Measurements from ENCODE around the gene NAGLU.
"Not testable (repeated sequence)": the region's sequence is repeated elsewhere in the genome, so short reads cannot be mapped to it uniquely, and the experiment has no call there.

The NAGLU gene

GRCh38 chr17:42521666-42522262, 14.3 kb upstream of the NAGLU start:
- no peak for DNase-seq

- DNase-seq: no peak
Observed at GRCh38 chr17:42522263-42522790, 13.7 kb upstream of the NAGLU start.

- DNase-seq: no peak
Observed at GRCh38 chr17:42522798-42523278, 13.2 kb upstream of the NAGLU start.

- DNase-seq: peak in 1 of 2 experiments; percentile 26
Observed at GRCh38 chr17:42525221-42525620, 10.8 kb upstream of the NAGLU start.

- DNase-seq: peak in 1 of 2 experiments; percentile 45
Observed at GRCh38 chr17:42526031-42526444, 10.0 kb upstream of the NAGLU start.

- no peak for DNase-seq
Observed at GRCh38 chr17:42527932-42528331, 8.1 kb upstream of the NAGLU start.

- no peak for DNase-seq
Observed at GRCh38 chr17:42529061-42529460, 7.0 kb upstream of the NAGLU start.

GRCh38 chr17:42530952-42531454, 5.0 kb upstream of the NAGLU start:
- no peak for DNase-seq

- DNase-seq: peak in 1 of 2 experiments; percentile 60
Observed at GRCh38 chr17:42531455-42532354, 4.3 kb upstream of the NAGLU start.

GRCh38 chr17:42535155-42536047, 640 bp upstream of the NAGLU start:
- DNase-seq: no peak

GRCh38 chr17:42536372-42537155, 523 bp downstream of the NAGLU start:
- DNase-seq: peak in 1 of 2 experiments; percentile 58

- DNase-seq: no peak
Observed at GRCh38 chr17:42537156-42537805, 1.2 kb downstream of the NAGLU start.

GRCh38 chr17:42537826-42538451, 1.9 kb downstream of the NAGLU start:
- no peak for DNase-seq

- DNase-seq: no peak
Observed at GRCh38 chr17:42538482-42538881, 2.4 kb downstream of the NAGLU start.

- not testable (repeated sequence) for DNase-seq
Observed at GRCh38 chr17:42540558-42540957, 4.5 kb downstream of the NAGLU start.

- DNase-seq: no peak
Observed at GRCh38 chr17:42541041-42541833, 5.2 kb downstream of the NAGLU start.

GRCh38 chr17:42543190-42544079, 7.4 kb downstream of the NAGLU start:
- no peak for DNase-seq

- DNase-seq: no peak
Observed at GRCh38 chr17:42544874-42545283, 8.8 kb downstream of the NAGLU start.
